ENCODE measurements around the gene DNAAF1.
"Not testable (repeated sequence)": the region's sequence is repeated elsewhere in the genome, so short reads cannot be mapped to it uniquely, and the experiment has no call there.

The DNAAF1 gene

GRCh38 chr16:84111525-84111924 lies 33.6 kb upstream of the DNAAF1 start:
- TF ChIP-seq, protein P1, sequence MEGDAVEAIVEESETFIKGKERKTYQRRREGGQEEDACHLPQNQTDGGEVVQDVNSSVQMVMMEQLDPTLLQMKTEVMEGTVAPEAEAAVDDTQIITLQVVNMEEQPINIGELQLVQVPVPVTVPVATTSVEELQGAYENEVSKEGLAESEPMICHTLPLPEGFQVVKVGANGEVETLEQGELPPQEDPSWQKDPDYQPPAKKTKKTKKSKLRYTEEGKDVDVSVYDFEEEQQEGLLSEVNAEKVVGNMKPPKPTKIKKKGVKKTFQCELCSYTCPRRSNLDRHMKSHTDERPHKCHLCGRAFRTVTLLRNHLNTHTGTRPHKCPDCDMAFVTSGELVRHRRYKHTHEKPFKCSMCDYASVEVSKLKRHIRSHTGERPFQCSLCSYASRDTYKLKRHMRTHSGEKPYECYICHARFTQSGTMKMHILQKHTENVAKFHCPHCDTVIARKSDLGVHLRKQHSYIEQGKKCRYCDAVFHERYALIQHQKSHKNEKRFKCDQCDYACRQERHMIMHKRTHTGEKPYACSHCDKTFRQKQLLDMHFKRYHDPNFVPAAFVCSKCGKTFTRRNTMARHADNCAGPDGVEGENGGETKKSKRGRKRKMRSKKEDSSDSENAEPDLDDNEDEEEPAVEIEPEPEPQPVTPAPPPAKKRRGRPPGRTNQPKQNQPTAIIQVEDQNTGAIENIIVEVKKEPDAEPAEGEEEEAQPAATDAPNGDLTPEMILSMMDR (IDR thresholded peaks at IDR 0.05; ENCODE audit: control extremely low read depth, extremely low read depth, low read depth, missing control alignments) = no peak
- ChIA-PET POLR2A (interaction anchor here (0.6 kb wide), 1 partner anchor 45 kb away, joined by 3 read pairs; no protein-coding TSS in a partner anchor), CTCF (interaction anchor here (0.6 to 3.2 kb wide), 5 partner anchors 11 to 75 kb away, joined by 3 to 13 read pairs (median 4); partner anchors contain the start of gene TAF1C)
- DNase-seq (ENCODE audit: extremely low spot score) = no peak

- POLR2A ChIA-PET = interaction anchor here (0.6 kb wide), 2 partner anchors 21 to 44 kb away, joined by 3 to 6 read pairs; no protein-coding TSS in a partner anchor
- CTCF ChIA-PET = interaction anchor here (0.6 to 3.2 kb wide), 4 partner anchors 11 to 75 kb away, joined by 3 to 13 read pairs (median 4); partner anchors contain the start of gene TAF1C
- DNase-seq (ENCODE audit: extremely low spot score) = not testable (repeated sequence)
Measured at GRCh38 chr16:84111949-84112348, 33.2 kb upstream of the DNAAF1 start.

DNA sequence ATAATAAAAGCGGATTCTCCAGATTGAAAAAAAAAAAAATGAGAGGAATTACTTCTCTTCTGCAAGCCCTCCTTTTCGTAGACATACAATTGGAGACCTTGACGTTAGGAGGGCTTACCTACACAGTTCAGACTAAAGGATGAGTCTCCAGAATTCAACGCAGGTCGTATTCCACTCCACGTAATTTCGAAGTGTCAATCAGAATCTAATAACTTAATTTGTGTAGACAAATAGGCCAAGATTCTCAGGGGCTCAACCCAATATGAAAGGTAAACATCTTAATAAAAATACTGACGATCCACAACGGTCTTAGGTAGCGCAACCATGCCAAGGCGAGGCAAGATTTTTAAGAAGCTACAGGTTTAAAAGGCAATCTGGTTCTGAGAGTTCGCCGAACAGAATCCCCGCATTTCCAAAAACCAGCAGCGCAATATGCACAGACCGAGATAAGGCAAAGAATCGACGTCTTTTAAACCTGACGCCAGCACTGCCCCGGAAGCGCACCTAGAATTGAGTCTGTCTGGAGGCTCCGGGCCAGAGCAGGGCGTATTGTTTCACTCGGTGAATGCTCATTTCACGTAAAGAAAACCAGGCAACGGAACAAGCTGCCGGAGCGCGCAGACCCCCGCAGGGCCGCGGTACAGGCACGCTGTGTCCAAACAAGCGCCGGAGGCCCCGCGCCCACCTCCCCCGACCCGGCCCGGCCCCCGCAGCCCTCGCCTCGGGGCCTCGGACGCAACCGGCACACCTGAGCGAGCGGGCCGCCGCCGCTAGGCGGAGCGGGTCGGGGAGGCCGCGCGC lies 29.0 kb upstream of the DNAAF1 start:
- ChIA-PET CTCF (interaction anchor here (0.9 to 4.7 kb wide), 16 partner anchors 10 to 390 kb away, joined by 3 to 35 read pairs (median 6); partner anchors contain the start of gene TAF1C), POLR2A (interaction anchor here (0.8 to 1.5 kb wide), 3 partner anchors 23 to 71 kb away, joined by 3 to 5 read pairs (median 4); partner anchors contain the start of gene TAF1C)
- TF ChIP-seq, protein P1 (IDR thresholded peaks at IDR 0.05; ENCODE audit: control extremely low read depth, extremely low read depth, low read depth, missing control alignments) = peak; percentile 22
- no peak for DNase-seq (ENCODE audit: extremely low spot score)

- TF ChIP-seq, protein P1 (IDR thresholded peaks at IDR 0.05; ENCODE audit: control extremely low read depth, extremely low read depth, low read depth, missing control alignments) = no peak
- POLR2A ChIA-PET = interaction anchor here (0.5 to 1.5 kb wide), 4 partner anchors 22 to 87 kb away, joined by 3 to 5 read pairs (median 4); partner anchors contain the start of gene TAF1C
- CTCF ChIA-PET = interaction anchor here (0.9 to 4.7 kb wide), 17 partner anchors 10 to 390 kb away, joined by 3 to 35 read pairs (median 4); partner anchors contain the start of gene TAF1C
- DNase-seq (ENCODE audit: extremely low spot score) = peak; percentile 97
Measured at GRCh38 chr16:84116720-84117493, 28.2 kb upstream of the DNAAF1 start, which contains the start of gene MBTPS1. Gene MBTPS1 (minus strand): TSS chr16:84116942. CDS start chr16:84101783, 15,159 bp downstream.

GRCh38 chr16:84117494-84117843 lies 27.6 kb upstream of the DNAAF1 start:
- CTCF ChIA-PET = interaction anchor here (1.5 to 4.7 kb wide), 12 partner anchors 10 to 70 kb away, joined by 3 to 35 read pairs (median 10); partner anchors contain the start of gene TAF1C
- peak; percentile 47 for DNase-seq (ENCODE audit: extremely low spot score)
- POLR2A ChIA-PET = interaction anchor here (0.5 to 1.5 kb wide), 3 partner anchors 21 to 86 kb away, joined by 3 to 5 read pairs (median 3); no protein-coding TSS in a partner anchor
- TF ChIP-seq, protein P1 (IDR thresholded peaks at IDR 0.05; ENCODE audit: control extremely low read depth, extremely low read depth, low read depth, missing control alignments) = no peak

DNA sequence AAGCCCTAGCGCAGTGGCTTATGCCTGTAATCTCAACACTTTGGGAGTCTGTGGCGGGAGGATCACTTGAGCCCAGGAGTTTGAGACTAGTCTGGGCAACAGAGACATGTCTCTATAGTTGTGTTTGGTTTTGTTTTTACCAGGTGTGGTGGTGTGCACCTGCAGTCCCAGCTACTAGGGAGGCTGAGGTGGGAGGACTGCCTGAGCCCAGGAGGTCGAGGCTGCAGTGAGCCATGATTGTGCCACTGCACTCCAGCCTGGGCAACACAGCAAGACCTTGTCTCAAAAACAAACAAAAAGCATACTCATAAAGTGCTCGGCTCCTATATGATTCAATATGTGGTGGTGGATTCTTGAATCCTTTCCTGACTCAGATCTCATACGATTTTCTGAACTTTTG lies 26.8 kb upstream of the DNAAF1 start:
- CTCF ChIA-PET = interaction anchor here (0.9 to 4.7 kb wide), 8 partner anchors 9 to 608 kb away, joined by 3 to 24 read pairs (median 10); partner anchors contain the start of gene TAF1C
- DNase-seq (ENCODE audit: extremely low spot score); POLR2A ChIA-PET: not testable (repeated sequence)

GRCh38 chr16:84119368-84119767 lies 25.7 kb upstream of the DNAAF1 start:
- TF ChIP-seq, protein P1 (IDR thresholded peaks at IDR 0.05; ENCODE audit: control extremely low read depth, extremely low read depth, low read depth, missing control alignments) = no peak
- no peak for DNase-seq (ENCODE audit: extremely low spot score)
- ChIA-PET CTCF (interaction anchor here (0.6 to 3.0 kb wide), 4 partner anchors 14 to 68 kb away, joined by 3 to 10 read pairs (median 5); partner anchors contain the start of gene TAF1C), POLR2A (interaction anchor here (0.6 kb wide), 1 partner anchor 26 kb away, joined by 4 read pairs; the partner anchor contains the start of genes DNAAF1 and HSDL1)
